IMR-90 (cell line): ENCODE results near the gene RAPGEF2. TPM values are rescaled to one million over a fixed set of nuclear protein-coding genes. Genes with fewer than 3 reads are reported as not detected.

ENCODE experiments used
- ATAC-seq: fragments of 200-7000 bp; cut with Tn5 transposase; 2 replicates; pipeline ENCODE4 v1.9.1; 2020; ENCODE audit warnings: low read depth, mild to moderate bottlenecking, moderate library complexity
- BruUV-seq: library from RNA; stranded (reverse); fragments of 400-500 nt; replicated peaks from 2 replicates; lab custom pipeline; 2021; lab: Mats Ljungman, UMichigan
- CTCF ChIA-PET: fragments of 300-600 bp; formaldehyde crosslinking; extraction: SDS; loops from one replicate; lab custom pipeline; 2021; ENCODE audit warnings: antibody characterized with exemption; lab: Yijun Ruan, JAX
- POLR2A ChIA-PET: fragments of 300-600 bp; sonication (Branson Sonifier 250); formaldehyde crosslinking; loops from one replicate; lab custom pipeline; 2022; ENCODE audit warnings: antibody characterized with exemption; ENCODE audit not compliant: unreplicated experiment; lab: Charles Lee
- DNase-seq: peaks from one replicate; pipeline ENCODE4 v3.0.0; 2013
- H2AFZ ChIP-seq: replicated peaks from 2 replicates; pipeline ENCODE3; 2013; ENCODE audit warnings: low read length, mild to moderate bottlenecking; ENCODE audit not compliant: poor library complexity
- H2AK5ac ChIP-seq: 2 replicates; pipeline ENCODE4 v1.6.1; 2013; ENCODE audit warnings: low read depth, low read length, inconsistent platforms
- H2AK9ac ChIP-seq: replicated peaks from 2 replicates; pipeline ENCODE3; 2013; ENCODE audit warnings: mild to moderate bottlenecking, low read depth, low read length, moderate library complexity; ENCODE audit not compliant: poor library complexity
- H2BK120ac ChIP-seq: 2 replicates; pipeline ENCODE4 v1.6.1; 2013; ENCODE audit warnings: low read depth, low read length, inconsistent platforms
- H2BK15ac ChIP-seq: 3 replicates; pipeline ENCODE4 v1.6.1; 2013; ENCODE audit warnings: low read depth, low read length, inconsistent platforms
- H2BK20ac ChIP-seq: 2 replicates; pipeline ENCODE4 v1.6.1; 2013; ENCODE audit warnings: low read depth, mild to moderate bottlenecking, inconsistent platforms, low read length, moderate library complexity
- H2BK5ac ChIP-seq: 2 replicates; pipeline ENCODE4 v1.6.1; 2013; ENCODE audit warnings: mild to moderate bottlenecking, low read depth, low read length, inconsistent platforms; ENCODE audit not compliant: poor library complexity, severe bottlenecking
- H3K14ac ChIP-seq: replicated peaks from 2 replicates; pipeline ENCODE4 v1.6.1; 2013; ENCODE audit warnings: low read depth, low read length, inconsistent platforms
- H3K18ac ChIP-seq: 2 replicates; pipeline ENCODE4 v1.6.1; 2013; ENCODE audit warnings: low read depth, low read length, control low read depth
- H3K23ac ChIP-seq: 2 replicates; pipeline ENCODE4 v1.6.1; 2013; ENCODE audit warnings: low read depth, low read length, inconsistent platforms
- H3K27ac ChIP-seq: 2 replicates; pipeline ENCODE4 v1.5.1; 2013; ENCODE audit warnings: mild to moderate bottlenecking, control low read depth, low read length; ENCODE audit not compliant: insufficient read depth
- H3K27me3 ChIP-seq: 2 replicates; pipeline ENCODE4 v1.6.1; 2013; ENCODE audit warnings: low read length; ENCODE audit not compliant: control insufficient read depth, insufficient read depth
- H3K36me3 ChIP-seq: 2 replicates; pipeline ENCODE4 v1.6.1; 2013; ENCODE audit warnings: low read length, mixed read lengths; ENCODE audit not compliant: control insufficient read depth, insufficient read depth
- H3K4ac ChIP-seq: 2 replicates; pipeline ENCODE4 v1.6.1; 2013; ENCODE audit warnings: low read depth, low read length, inconsistent platforms
- H3K4me1 ChIP-seq: 2 replicates; pipeline ENCODE4 v1.6.1; 2013; ENCODE audit warnings: low read length, mixed read lengths; ENCODE audit not compliant: control insufficient read depth, insufficient read depth
- H3K4me2 ChIP-seq: 2 replicates; pipeline ENCODE4 v1.6.1; 2013; ENCODE audit warnings: low read depth, mild to moderate bottlenecking, control low read depth, low read length, moderate library complexity
- H3K4me3 ChIP-seq: 2 replicates; pipeline ENCODE4 v1.5.1; 2013; ENCODE audit warnings: low read depth, mild to moderate bottlenecking, control low read depth, low read length, moderate library complexity; ENCODE audit not compliant: insufficient read depth
- H3K56ac ChIP-seq: 2 replicates; pipeline ENCODE4 v1.6.1; 2013; ENCODE audit warnings: low read length, inconsistent platforms; ENCODE audit not compliant: insufficient read depth; ENCODE audit errors: extremely low read depth
- H3K79me1 ChIP-seq, 2 experiments: 2 replicates each; pipeline ENCODE4 v1.6.1; 2013; ENCODE audit warnings: low read length in 2 of 2, inconsistent platforms in 1 of 2, low read depth in 1 of 2
- H3K9ac ChIP-seq: 2 replicates; pipeline ENCODE4 v1.6.1; 2013; ENCODE audit warnings: low read depth, low read length, control low read depth
- H3K9me1 ChIP-seq: 2 replicates; pipeline ENCODE4 v1.6.1; 2013; ENCODE audit warnings: low read length, inconsistent platforms; ENCODE audit not compliant: insufficient read depth
- H3K9me3 ChIP-seq: 2 replicates; pipeline ENCODE4 v1.6.1; 2013; ENCODE audit warnings: low read length; ENCODE audit not compliant: control insufficient read depth, insufficient read depth
- H4K20me1 ChIP-seq: 2 replicates; pipeline ENCODE4 v1.6.1; 2013; ENCODE audit warnings: low read length, inconsistent platforms; ENCODE audit not compliant: insufficient read depth
- H4K5ac ChIP-seq: 2 replicates; pipeline ENCODE4 v1.6.1; 2013; ENCODE audit warnings: mild to moderate bottlenecking, low read depth, low read length, control low read depth
- H4K8ac ChIP-seq, 2 experiments: 2 replicates each; pipeline ENCODE4 v1.6.1; 2013; ENCODE audit warnings: low read depth in 2 of 2, low read length in 2 of 2, control low read depth in 1 of 2, inconsistent platforms in 1 of 2
- H4K91ac ChIP-seq: 2 replicates; pipeline ENCODE4 v1.6.1; 2013; ENCODE audit warnings: low read depth, low read length, inconsistent platforms; ENCODE audit not compliant: insufficient read depth
- BHLHE40 ChIP-seq: fragments of 150-350 bp; IDR thresholded peaks from 2 replicates; pipeline ENCODE4 v1.6.1; 2016; ENCODE audit warnings: mild to moderate bottlenecking, low read depth, low read length
- CTCF ChIP-seq: conservative IDR thresholded peaks from 2 replicates; pipeline ENCODE4 v1.5.1; 2012; ENCODE audit warnings: mild to moderate bottlenecking, low read depth, low read length, improper control_type of control experiment
- POLR2A ChIP-seq: IDR thresholded peaks from 2 replicates; pipeline ENCODE4 v1.6.1; 2012; ENCODE audit warnings: mild to moderate bottlenecking, low read depth, low read length
- USF2 ChIP-seq: fragments of 150-350 bp; IDR thresholded peaks from 2 replicates; pipeline ENCODE4 v1.6.1; 2017; ENCODE audit warnings: mild to moderate bottlenecking, antibody characterized with exemption, low read length, low read depth
- dilution Hi-C: fragments of 300-500 bp; cut with HindIII; formaldehyde crosslinking; loops from one replicate; pipeline ENCODE4 v1.14.3; 2018; ENCODE audit warnings: low sequenced_read_pairs; ENCODE audit not compliant: unreplicated experiment
- in situ Hi-C: fragments of 300-500 bp; cut with MboI; formaldehyde crosslinking; loops from 3 replicates; pipeline ENCODE4 v1.14.3; 2019; ENCODE audit warnings: low sequenced_read_pairs, inconsistent platforms, mixed read lengths
- intact Hi-C: fragments of 100-400 bp; cut with micrococcal nuclease; formaldehyde crosslinking; loops from 2 replicates; pipeline ENCODE4 v1.10.0; 2022
- polyA plus RNA-seq, 3 experiments: library from polyadenylated mRNA; depleted of rRNA; stranded (reverse); fragments of >200 nt; gene quantifications; 2 replicates each; pipeline ENCODE4 v1.2.3, GENCODE V29; 2012; ENCODE audit warnings: low replicate concordance in 1 of 3
- total RNA-seq: library from RNA; depleted of rRNA; stranded (reverse); fragments of >200 nt; gene quantifications from 2 replicates; pipeline ENCODE4 v1.2.3, GENCODE V29; 2012

The RAPGEF2 gene
- total and polyA plus RNA-seq, 2 of the 4 experiments (the other 2 are of a cell fraction): 27.6 to 109 TPM

- H3K27ac ChIP-seq: no peak overlapping the region
- no peak overlapping the region for H2BK5ac ChIP-seq
- H4K5ac ChIP-seq: no peak overlapping the region
- ChIA-PET POLR2A (no interaction called here), CTCF (interaction anchor here (0.7 kb wide), 1 partner anchor 9 kb away, joined by 3 read pairs; no protein-coding TSS in a partner anchor)
- H2AK9ac ChIP-seq: no peak overlapping the region
- no peaks in the 10 kb centered on the region for H3K27me3 ChIP-seq
- H3K14ac ChIP-seq: 0 out of 2 replicates have a peak overlapping the region, but pooled peaks have one; percentile 37
- peaks cover 8% of the 10 kb centered on the region; the same call in 1 of the 2 replicates for H4K20me1 ChIP-seq
- intact Hi-C loops: no loop called here
- H2BK15ac ChIP-seq: no peak overlapping the region
- no TSS peak for BruUV-seq
- ATAC-seq (no peak), DNase-seq (no peak)
- H3K79me1 ChIP-seq: peaks cover 20 to 65% of the 10 kb centered on the region in 2 experiments
- H3K4me1 ChIP-seq: peaks cover 20% of the 10 kb centered on the region
- peaks cover 6% of the 10 kb centered on the region for H3K9me1 ChIP-seq
- no peak overlapping the region for H2BK20ac ChIP-seq
- no peak overlapping the region for H3K4me2 ChIP-seq
- 0 out of 2 replicates have a peak, but pooled peaks cover 1% of the 10 kb centered on the region for H3K36me3 ChIP-seq
- H3K56ac ChIP-seq: no peak overlapping the region
- no peak overlapping the region for H3K18ac ChIP-seq
- dilution Hi-C loops: no loop called here
- H3K23ac ChIP-seq: peak overlapping the region; percentile 72; the same call in 1 of the 2 replicates
- no peak overlapping the region for H2BK120ac ChIP-seq
- no peak overlapping the region for H3K4ac ChIP-seq
- no peak overlapping the region for H2AFZ ChIP-seq
- in situ Hi-C loops: no loop called here
- no peak overlapping the region for H2AK5ac ChIP-seq
- no peaks in the 10 kb centered on the region for H3K9me3 ChIP-seq
- no peak overlapping the region for H4K8ac ChIP-seq
- no peak overlapping the region for H3K4me3 ChIP-seq
- no peak overlapping the region for H4K91ac ChIP-seq
- no peak for TF ChIP-seq POLR2A
- no peak for TF ChIP-seq BHLHE40
- no peak for TF ChIP-seq CTCF
- no peak for TF ChIP-seq USF2
- no peak overlapping the region for H3K9ac ChIP-seq
These were observed 167.1 kb downstream of the RAPGEF2 start for GRCh38 chr4:159269956-159270355.
